Endometrial microvascular endothelial cells (primary cell): ENCODE measurements around the gene CD320. TPM values are rescaled to one million over a fixed set of nuclear protein-coding genes. Genes with fewer than 3 reads are reported as not detected.

Experiments
- in situ Hi-C: cut with HindIII; loops from 2 replicates; pipeline ENCODE4 v1.10.0; 2017; ENCODE audit warnings: low sequenced_read_pairs, low pct_unique_long_range_greater_than_20kb; ENCODE audit errors: inconsistent ontology term
- total RNA-seq: library from RNA; depleted of rRNA; stranded (reverse); fragments of >200 nt; gene quantifications from one replicate; pipeline ENCODE4 v1.2.3, GENCODE V29; 2015; ENCODE audit errors: inconsistent ontology term

The CD320 gene
- total RNA-seq, 1 donor from 2014 or later: 169 TPM

GRCh38 chr19:8259922-8260247 lies 48.3 kb downstream of the CD320 start:
- in situ Hi-C loops: no loop called here

GRCh38 chr19:8259142-8259921 lies 48.8 kb downstream of the CD320 start:
- in situ Hi-C loops: no loop called here

GRCh38 chr19:8257052-8257443 lies 51.1 kb downstream of the CD320 start:
- in situ Hi-C loops: no loop called here

- in situ Hi-C loops: no loop called here
These were observed 51.7 kb downstream of the CD320 start for GRCh38 chr19:8256276-8257051.

GRCh38 chr19:8255426-8256125 lies 52.6 kb downstream of the CD320 start:
- in situ Hi-C loops: no loop called here

- in situ Hi-C loops: no loop called here
These were observed 53.7 kb downstream of the CD320 start for GRCh38 chr19:8254286-8255001.

GRCh38 chr19:8253678-8254077 lies 54.5 kb downstream of the CD320 start:
- in situ Hi-C loops: no loop called here

GRCh38 chr19:8252922-8253589 lies 55.1 kb downstream of the CD320 start:
- in situ Hi-C loops: no loop called here

Other genes starting within 250 kb of the CD320 start
- not detected for gene FBN3, start 158.8 kb downstream of the CD320 start, total RNA-seq
- 5.7 TPM for gene CERS4, start 99.0 kb downstream of the CD320 start, total RNA-seq
- 62.7 TPM for gene NDUFA7, start 13.0 kb upstream of the CD320 start, total RNA-seq
- gene RPS28, start 13.1 kb upstream of the CD320 start, total RNA-seq: 352 TPM
- gene KANK3, start 34.9 kb upstream of the CD320 start, total RNA-seq: 22.7 TPM
- 159 TPM for gene ANGPTL4, start 55.8 kb upstream of the CD320 start, total RNA-seq
- gene RAB11B, start 82.0 kb upstream of the CD320 start, total RNA-seq: 16.4 TPM
- 150 TPM for gene MARCHF2, start 104.9 kb upstream of the CD320 start, total RNA-seq
- gene HNRNPM, start 136.6 kb upstream of the CD320 start, total RNA-seq: 129 TPM
- not detected for gene PRAM1, start 194.3 kb upstream of the CD320 start, total RNA-seq
- 1.3 TPM for gene ZNF414, start 205.8 kb upstream of the CD320 start, total RNA-seq